HepG2 (cell line): Measurements from ENCODE around the gene AQP10. TPM values are rescaled to one million over a fixed set of nuclear protein-coding genes. Genes with fewer than 3 reads are reported as not detected.

Experiments
- HMG20B ChIP-seq: conservative IDR thresholded peaks from 2 replicates; pipeline ENCODE4 v1.6.1; 2016; ENCODE audit warnings: missing genetic modification reagents, missing compliant biosample characterization
- HOXD1 ChIP-seq: sonication (generic); formaldehyde crosslinking; IDR thresholded peaks from 2 replicates; pipeline ENCODE4 v1.5.0; 2020; ENCODE audit warnings: missing genetic modification reagents
- ONECUT2 ChIP-seq: sonication (generic); formaldehyde crosslinking; IDR thresholded peaks from 2 replicates; pipeline ENCODE4 v1.4.0; 2020; ENCODE audit warnings: missing genetic modification reagents
- PAX8 ChIP-seq: sonication (generic); formaldehyde crosslinking; IDR thresholded peaks from 2 replicates; pipeline ENCODE4 v1.8.0; 2022; ENCODE audit warnings: mild to moderate bottlenecking, missing genetic modification reagents, borderline replicate concordance
- TGIF2 ChIP-seq: IDR thresholded peaks from 2 replicates; pipeline ENCODE4 v1.6.1; 2016; ENCODE audit warnings: control low read depth, missing compliant biosample characterization
- TOE1 ChIP-seq: sonication (generic); formaldehyde crosslinking; IDR thresholded peaks from 2 replicates; pipeline ENCODE4 v1.4.0; 2020; ENCODE audit warnings: mild to moderate bottlenecking, missing genetic modification reagents
- U2AF1 ChIP-seq: fragments of 200-400 bp; formaldehyde crosslinking; optimal IDR thresholded peaks from 2 replicates; pipeline ENCODE3; 2017; ENCODE audit warnings: mild to moderate bottlenecking, low read depth, low read length
- ZBTB3 ChIP-seq: sonication (generic); formaldehyde crosslinking; IDR thresholded peaks from 2 replicates; pipeline ENCODE4 v1.4.0; 2020; ENCODE audit warnings: low read depth, mild to moderate bottlenecking, moderate library complexity, missing genetic modification reagents, borderline replicate concordance
- ZNF274 ChIP-seq: sonication (generic); formaldehyde crosslinking; IDR thresholded peaks from 2 replicates; pipeline ENCODE4 v1.5.1; 2020; ENCODE audit warnings: mild to moderate bottlenecking, missing genetic modification reagents
- ZNF589 ChIP-seq: sonication (generic); formaldehyde crosslinking; conservative IDR thresholded peaks from 2 replicates; pipeline ENCODE4 v1.8.0; 2022; ENCODE audit warnings: mild to moderate bottlenecking, moderate library complexity, missing genetic modification reagents
- polyA plus RNA-seq, 8 experiments: library from polyadenylated mRNA; depleted of rRNA in 3 of 8; stranded (reverse) in 7 of 8; unstranded in 1 of 8; fragments of >200 nt; fragmentation: Illumina TruSeq in 4 of 8; extraction: Trizol in 4 of 8; gene quantifications; 2 replicates each; pipeline versions ENCODE4 v1.2.1 to v1.2.3, GENCODE V29; 2011 to 2016; ENCODE audit warnings: low read depth in 4 of 8, missing spikeins in 1 of 8, mixed read lengths in 1 of 8; ENCODE audit not compliant: insufficient read depth in 1 of 8
- total RNA-seq, 5 experiments: library from RNA; depleted of rRNA; stranded (reverse); fragments of >200 nt; fragmentation: Illumina TruSeq; extraction: Trizol; gene quantifications; 2 replicates each; pipeline ENCODE4 v1.2.3, GENCODE V29; 2016; ENCODE audit warnings: low read depth in 1 of 5
- TF ChIP-seq, protein P1 (sequence below): sonication (generic); formaldehyde crosslinking; IDR thresholded peaks from 2 replicates; pipeline ENCODE4 v1.4.0; 2020; ENCODE audit warnings: mild to moderate bottlenecking, missing genetic modification reagents
- TF ChIP-seq, protein P2 (sequence below): sonication (generic); formaldehyde crosslinking; IDR thresholded peaks from 2 replicates; pipeline ENCODE4 v1.4.0; 2020; ENCODE audit warnings: missing genetic modification reagents
- TF ChIP-seq, protein P3 (sequence below): sonication (generic); formaldehyde crosslinking; IDR thresholded peaks from 2 replicates; pipeline ENCODE4 v1.4.0; 2020; ENCODE audit warnings: mild to moderate bottlenecking, missing genetic modification reagents

Gene AQP10
- total and polyA plus RNA-seq, 2 of the 13 experiments (the other 11 are each of a cell fraction or from before 2014, with no cell fraction given), result 0.30 TPM; not detected in 1

DNA sequence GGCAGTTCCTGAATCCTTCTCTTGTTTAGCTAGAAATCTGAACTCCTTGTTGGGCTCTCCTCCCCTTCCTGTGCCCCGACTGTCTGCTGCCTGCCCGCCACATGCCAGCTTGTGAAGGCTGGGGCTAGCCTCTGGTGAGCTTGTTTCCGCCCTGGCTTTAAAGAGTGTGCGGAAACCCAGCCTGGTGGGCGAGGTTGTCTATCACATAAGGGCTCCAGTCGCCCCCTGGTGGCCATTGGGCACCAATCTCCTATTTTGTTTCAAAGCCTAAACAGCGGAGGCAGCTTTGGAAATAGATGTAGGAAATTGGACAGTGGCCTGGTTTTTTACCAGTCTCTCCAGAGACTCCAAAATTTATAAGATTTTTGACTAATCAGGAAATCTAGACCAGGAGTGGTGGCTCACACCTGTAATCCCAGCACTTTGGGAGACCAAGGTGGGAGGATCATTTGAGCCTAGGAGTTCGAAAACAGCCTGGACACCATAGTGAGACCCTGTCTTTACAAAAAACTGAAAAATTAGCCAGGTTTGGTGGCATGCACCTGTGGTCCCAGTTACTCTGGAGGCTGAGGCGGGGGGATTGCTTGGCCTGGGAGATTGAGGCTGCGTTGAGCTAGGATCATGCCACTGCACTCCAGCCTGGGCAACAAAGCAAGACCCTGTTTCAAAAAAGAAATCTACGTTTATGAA is 14.3 kb downstream of the AQP10 start (continued):
- TF ChIP-seq, protein P1, sequence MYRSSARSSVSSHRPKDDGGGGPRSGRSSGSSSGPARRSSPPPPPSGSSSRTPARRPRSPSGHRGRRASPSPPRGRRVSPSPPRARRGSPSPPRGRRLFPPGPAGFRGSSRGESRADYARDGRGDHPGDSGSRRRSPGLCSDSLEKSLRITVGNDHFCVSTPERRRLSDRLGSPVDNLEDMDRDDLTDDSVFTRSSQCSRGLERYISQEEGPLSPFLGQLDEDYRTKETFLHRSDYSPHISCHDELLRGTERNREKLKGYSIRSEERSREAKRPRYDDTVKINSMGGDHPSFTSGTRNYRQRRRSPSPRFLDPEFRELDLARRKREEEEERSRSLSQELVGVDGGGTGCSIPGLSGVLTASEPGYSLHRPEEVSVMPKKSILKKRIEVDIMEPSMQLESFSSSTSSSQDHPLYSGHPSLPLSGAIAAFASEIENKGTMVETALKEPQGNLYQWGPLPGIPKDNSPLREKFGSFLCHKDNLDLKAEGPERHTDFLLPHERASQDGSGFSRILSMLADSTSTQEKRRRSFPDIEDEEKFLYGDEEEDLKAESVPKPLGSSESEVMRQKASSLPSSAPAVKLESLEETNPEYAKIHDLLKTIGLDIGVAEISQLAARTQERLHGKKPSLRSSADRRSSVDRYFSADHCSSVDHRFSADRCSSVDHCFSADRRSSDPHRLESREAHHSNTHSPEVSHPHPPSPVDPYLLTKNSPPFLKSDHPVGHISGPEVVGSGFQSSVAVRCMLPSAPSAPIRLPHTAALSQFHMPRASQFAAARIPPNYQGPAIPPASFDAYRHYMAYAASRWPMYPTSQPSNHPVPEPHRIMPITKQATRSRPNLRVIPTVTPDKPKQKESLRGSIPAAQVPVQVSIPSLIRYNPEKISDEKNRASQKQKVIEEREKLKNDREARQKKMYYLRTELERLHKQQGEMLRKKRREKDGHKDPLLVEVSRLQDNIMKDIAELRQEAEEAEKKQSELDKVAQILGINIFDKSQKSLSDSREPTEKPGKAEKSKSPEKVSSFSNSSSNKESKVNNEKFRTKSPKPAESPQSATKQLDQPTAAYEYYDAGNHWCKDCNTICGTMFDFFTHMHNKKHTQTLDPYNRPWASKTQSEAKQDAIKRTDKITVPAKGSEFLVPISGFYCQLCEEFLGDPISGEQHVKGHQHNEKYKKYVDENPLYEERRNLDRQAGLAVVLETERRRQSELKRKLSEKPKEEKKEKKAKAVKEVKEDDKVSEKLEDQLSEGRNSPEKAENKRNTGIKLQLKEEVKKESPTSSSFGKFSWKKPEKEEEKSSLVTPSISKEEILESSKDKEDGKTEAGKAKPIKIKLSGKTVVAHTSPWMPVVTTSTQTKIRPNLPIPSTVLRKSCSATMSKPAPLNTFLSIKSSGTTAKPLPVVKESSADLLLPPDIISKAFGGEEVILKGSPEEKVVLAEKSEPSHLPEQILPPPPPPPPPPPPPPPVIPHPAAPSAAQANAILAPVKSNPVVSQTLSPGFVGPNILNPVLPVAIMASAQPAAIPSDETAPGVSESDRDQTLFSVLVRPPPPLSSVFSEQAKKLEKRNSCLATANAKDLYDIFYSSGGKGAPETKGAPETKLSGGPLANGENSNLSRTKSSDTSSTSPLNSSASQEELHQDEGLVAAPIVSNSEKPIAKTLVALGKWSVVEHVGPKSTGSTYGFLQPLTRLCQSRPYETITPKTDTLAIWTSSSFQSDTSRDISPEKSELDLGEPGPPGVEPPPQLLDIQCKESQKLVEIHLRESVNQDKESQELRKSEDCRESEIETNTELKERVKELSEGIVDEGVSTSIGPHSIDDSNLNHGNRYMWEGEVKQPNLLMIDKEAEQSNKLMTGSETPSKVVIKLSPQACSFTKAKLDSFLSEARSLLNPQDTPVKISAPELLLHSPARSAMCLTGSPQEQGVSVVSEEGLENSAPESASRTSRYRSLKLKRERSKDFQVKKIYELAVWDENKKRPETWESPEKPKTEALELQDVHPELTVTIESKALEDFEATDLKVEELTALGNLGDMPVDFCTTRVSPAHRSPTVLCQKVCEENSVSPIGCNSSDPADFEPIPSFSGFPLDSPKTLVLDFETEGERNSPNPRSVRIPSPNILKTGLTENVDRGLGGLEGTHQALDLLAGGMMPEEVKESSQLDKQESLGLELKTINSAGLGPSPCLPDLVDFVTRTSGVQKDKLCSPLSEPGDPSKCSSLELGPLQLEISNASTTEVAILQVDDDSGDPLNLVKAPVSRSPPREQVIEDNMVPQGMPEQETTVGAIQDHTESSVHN (CRISPR knock-in tag), result no peak
- TF ChIP-seq ZBTB3, result 0 out of 2 replicates have a peak, but pooled peaks have one; percentile 20
- TF ChIP-seq HOXD1 (CRISPR knock-in tag), result no peak
- no peak for TF ChIP-seq TOE1
- no peak for TF ChIP-seq ZNF589 (CRISPR knock-in tag)
- TF ChIP-seq, protein P2, sequence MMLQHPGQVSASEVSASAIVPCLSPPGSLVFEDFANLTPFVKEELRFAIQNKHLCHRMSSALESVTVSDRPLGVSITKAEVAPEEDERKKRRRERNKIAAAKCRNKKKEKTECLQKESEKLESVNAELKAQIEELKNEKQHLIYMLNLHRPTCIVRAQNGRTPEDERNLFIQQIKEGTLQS, result no peak
- TF ChIP-seq, protein P3, sequence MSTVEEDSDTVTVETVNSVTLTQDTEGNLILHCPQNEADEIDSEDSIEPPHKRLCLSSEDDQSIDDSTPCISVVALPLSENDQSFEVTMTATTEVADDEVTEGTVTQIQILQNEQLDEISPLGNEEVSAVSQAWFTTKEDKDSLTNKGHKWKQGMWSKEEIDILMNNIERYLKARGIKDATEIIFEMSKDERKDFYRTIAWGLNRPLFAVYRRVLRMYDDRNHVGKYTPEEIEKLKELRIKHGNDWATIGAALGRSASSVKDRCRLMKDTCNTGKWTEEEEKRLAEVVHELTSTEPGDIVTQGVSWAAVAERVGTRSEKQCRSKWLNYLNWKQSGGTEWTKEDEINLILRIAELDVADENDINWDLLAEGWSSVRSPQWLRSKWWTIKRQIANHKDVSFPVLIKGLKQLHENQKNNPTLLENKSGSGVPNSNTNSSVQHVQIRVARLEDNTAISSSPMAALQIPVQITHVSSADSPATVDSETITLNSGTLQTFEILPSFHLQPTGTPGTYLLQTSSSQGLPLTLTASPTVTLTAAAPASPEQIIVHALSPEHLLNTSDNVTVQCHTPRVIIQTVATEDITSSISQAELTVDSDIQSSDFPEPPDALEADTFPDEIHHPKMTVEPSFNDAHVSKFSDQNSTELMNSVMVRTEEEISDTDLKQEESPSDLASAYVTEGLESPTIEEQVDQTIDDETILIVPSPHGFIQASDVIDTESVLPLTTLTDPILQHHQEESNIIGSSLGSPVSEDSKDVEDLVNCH (CRISPR knock-in tag), result no peak
- TF ChIP-seq ZNF274 (CRISPR knock-in tag), result no peak
- no peak for TF ChIP-seq PAX8 (CRISPR knock-in tag)
- no peak for TF ChIP-seq HMG20B
- TF ChIP-seq ONECUT2, result no peak
- no peak for TF ChIP-seq U2AF1
- TF ChIP-seq TGIF2 (CRISPR knock-in tag), result no peak
